ENCODE measurements around the gene ASB9. TPM values are rescaled to one million over a fixed set of nuclear protein-coding genes. Genes with fewer than 3 reads are reported as not detected.
A peak's percentile ranks its signal among the peaks of the same experiment; 100 is the strongest.

ASB9 gene
- 6.5 TPM for total RNA-seq (2021; ENCODE audit: unreplicated experiment)
- 9.7 TPM for polyA plus RNA-seq (2012; ENCODE audit: insufficient read length)
- percentile 35 among the genes with signal in this experiment for Bru-seq, nascent RNA
- percentile 34 among the genes with signal in this experiment for BruChase-seq, experiment 1, labeled RNA remaining after a 2-hour chase
- percentile 40 among the genes with signal in this experiment for BruChase-seq, experiment 2, labeled RNA remaining after a 6-hour chase
- long read RNA-seq, partial matches to known transcripts, result 0 of 15 reads
- long read RNA-seq, other reads (novel, unspliced or antisense), result 6 of 15 reads

GRCh38 chrX:15269618-15270521 lies at the start of gene ASB9:
TSS of gene ASB9 (minus strand) at chrX:15270083. CDS start at chrX:15269874, 209 bp downstream.
- peak; percentile 97 for ATAC-seq
- BruUV-seq (replicated peaks), result no TSS peak
- H3K4me3 ChIP-seq (ENCODE audit: low read depth in 2 of 2, low read length in 2 of 2), result peak within 1 kb of the TSS; percentile 22 to 47
- no peaks in the 10 kb centered on the region for H3K36me3 ChIP-seq (ENCODE audit: control insufficient read depth, insufficient read depth, low read length)
- H3K27ac ChIP-seq (ENCODE audit: low read length), result peak within 1 kb of the TSS; percentile 74
- DNase-seq (ENCODE audit: low read depth, low spot score), result peak; percentile 15
- ChIA-PET CTCF (interaction anchor here (0.7 kb wide), 1 partner anchor 628 kb away, joined by 3 read pairs; no protein-coding TSS in a partner anchor), POLR2A (interaction anchor here (0.6 kb wide), 1 partner anchor 86 kb away, joined by 3 read pairs; no protein-coding TSS in a partner anchor)
- TF ChIP-seq TCF7L2 (IDR thresholded peaks at IDR 0.05; ENCODE audit: low read depth, low read length), result peak; percentile 40; the same call in 1 of the 2 replicates
- TF ChIP-seq POLR2AphosphoS5 (IDR thresholded peaks at IDR 0.05; ENCODE audit: low read depth, low read length), result no peak; the same call in 1 of the 2 replicates
- intact Hi-C loops (cut with micrococcal nuclease; ENCODE audit: unreplicated experiment) (no loop called here), in situ Hi-C loops (cut with HindIII; ENCODE audit: low pct_unique_long_range_greater_than_20kb, low sequenced_read_pairs) (no loop called here)
- no peaks in the 10 kb centered on the region for H3K9me3 ChIP-seq (ENCODE audit: control insufficient read depth, insufficient read depth, low read depth, low read length)
- H3K27me3 ChIP-seq (ENCODE audit: control insufficient read depth, insufficient read depth, low read length), result no peaks in the 10 kb centered on the region
- H3K4me1 ChIP-seq (ENCODE audit: control insufficient read depth, insufficient read depth, low read length), result no peaks in the 10 kb centered on the region

- Histone ChIP-seq H3K27me3 (ENCODE audit: control insufficient read depth, insufficient read depth, low read length) (no peaks in the 10 kb centered on the region), H3K36me3 (ENCODE audit: control insufficient read depth, insufficient read depth, low read length) (no peaks in the 10 kb centered on the region), H3K4me1 (ENCODE audit: control insufficient read depth, insufficient read depth, low read length) (no peaks in the 10 kb centered on the region), H3K27ac (ENCODE audit: low read length) (no peak overlapping the region), H3K9me3 (ENCODE audit: control insufficient read depth, insufficient read depth, low read depth, low read length) (no peaks in the 10 kb centered on the region), H3K4me3 (ENCODE audit: low read depth in 2 of 2, low read length in 2 of 2) (no peak overlapping the region)
- intact Hi-C loops (cut with micrococcal nuclease; ENCODE audit: unreplicated experiment) (no loop called here), in situ Hi-C loops (cut with HindIII; ENCODE audit: low pct_unique_long_range_greater_than_20kb, low sequenced_read_pairs) (no loop called here)
- TF ChIP-seq TCF7L2 (IDR thresholded peaks at IDR 0.05; ENCODE audit: low read depth, low read length) (no peak), POLR2AphosphoS5 (IDR thresholded peaks at IDR 0.05; ENCODE audit: low read depth, low read length) (no peak), REST (IDR thresholded peaks at IDR 0.05; ENCODE audit: insufficient read depth in 1 of 2, low read depth in 2 of 2, low read length in 1 of 2) (no peak), SIN3A (IDR thresholded peaks at IDR 0.05; ENCODE audit: borderline replicate concordance, insufficient read depth, low read depth, low read length) (no peak), CTCF (IDR thresholded peaks at IDR 0.05) (no peak)
- POLR2A ChIA-PET, result no interaction called here
- BruUV-seq (replicated peaks), result no TSS peak
- CTCF ChIA-PET, result no interaction called here
- DNase-seq (ENCODE audit: low read depth, low spot score), result no peak
- no peak for ATAC-seq
These were observed 49.2 kb upstream of the ASB9 start for GRCh38 chrX:15319075-15319474.
